ENCODE data around the gene FDXR. TPM values are rescaled to one million over a fixed set of nuclear protein-coding genes. Genes with fewer than 3 reads are reported as not detected.

Gene FDXR
- total and polyA plus RNA-seq, 12 donors = 159 to 835 (median 444) TPM

DNA sequence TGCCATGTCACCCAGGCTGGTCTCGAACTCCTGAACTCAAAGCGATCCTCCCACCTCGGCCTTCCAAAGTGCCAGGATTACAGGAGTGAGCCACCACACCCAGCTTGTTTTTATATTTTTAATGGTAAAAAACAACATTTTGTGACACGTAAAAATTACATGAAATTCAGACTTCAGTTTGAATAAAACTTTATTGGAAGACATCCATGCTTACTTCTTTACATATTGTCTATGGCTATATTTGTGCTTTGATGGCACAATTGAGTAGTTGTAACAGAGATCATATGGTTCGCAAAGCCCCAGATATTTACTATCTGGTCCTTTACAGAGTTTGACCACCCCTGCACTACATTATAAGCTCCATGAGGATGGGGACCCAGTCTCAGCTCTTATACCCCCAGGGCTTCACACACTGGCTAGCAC is 1.8 kb upstream of the FDXR start:
- H3K4me3 ChIP-seq = no peak overlapping the region
- peak overlapping the region in 2 of 5 donors; percentile 94 for H3K27ac ChIP-seq
- H3K27me3 ChIP-seq = no peaks in the 10 kb centered on the region
- 94 to 97% (median 95%) methylated on average over 5 of the region's 5 CpGs for WGBS, 4 donors
- H3K4me1 ChIP-seq (replicated peaks in 1 of 2) = peaks cover 36 to 44% of the 10 kb centered on the region in 2 donors
- no peak for DNase-seq
- intact Hi-C loops (cut with DNase I) = no loop called here
- H3K36me3 ChIP-seq (replicated peaks in 1 of 2) = no peaks in the 10 kb centered on the region
- no peaks in the 10 kb centered on the region for H3K9me3 ChIP-seq (replicated peaks in 1 of 3)
- TF ChIP-seq POLR2A (IDR thresholded peaks at IDR 0.05) = no peak
- TF ChIP-seq, protein P1, sequence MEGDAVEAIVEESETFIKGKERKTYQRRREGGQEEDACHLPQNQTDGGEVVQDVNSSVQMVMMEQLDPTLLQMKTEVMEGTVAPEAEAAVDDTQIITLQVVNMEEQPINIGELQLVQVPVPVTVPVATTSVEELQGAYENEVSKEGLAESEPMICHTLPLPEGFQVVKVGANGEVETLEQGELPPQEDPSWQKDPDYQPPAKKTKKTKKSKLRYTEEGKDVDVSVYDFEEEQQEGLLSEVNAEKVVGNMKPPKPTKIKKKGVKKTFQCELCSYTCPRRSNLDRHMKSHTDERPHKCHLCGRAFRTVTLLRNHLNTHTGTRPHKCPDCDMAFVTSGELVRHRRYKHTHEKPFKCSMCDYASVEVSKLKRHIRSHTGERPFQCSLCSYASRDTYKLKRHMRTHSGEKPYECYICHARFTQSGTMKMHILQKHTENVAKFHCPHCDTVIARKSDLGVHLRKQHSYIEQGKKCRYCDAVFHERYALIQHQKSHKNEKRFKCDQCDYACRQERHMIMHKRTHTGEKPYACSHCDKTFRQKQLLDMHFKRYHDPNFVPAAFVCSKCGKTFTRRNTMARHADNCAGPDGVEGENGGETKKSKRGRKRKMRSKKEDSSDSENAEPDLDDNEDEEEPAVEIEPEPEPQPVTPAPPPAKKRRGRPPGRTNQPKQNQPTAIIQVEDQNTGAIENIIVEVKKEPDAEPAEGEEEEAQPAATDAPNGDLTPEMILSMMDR (IDR thresholded peaks at IDR 0.05) = no peak

DNA sequence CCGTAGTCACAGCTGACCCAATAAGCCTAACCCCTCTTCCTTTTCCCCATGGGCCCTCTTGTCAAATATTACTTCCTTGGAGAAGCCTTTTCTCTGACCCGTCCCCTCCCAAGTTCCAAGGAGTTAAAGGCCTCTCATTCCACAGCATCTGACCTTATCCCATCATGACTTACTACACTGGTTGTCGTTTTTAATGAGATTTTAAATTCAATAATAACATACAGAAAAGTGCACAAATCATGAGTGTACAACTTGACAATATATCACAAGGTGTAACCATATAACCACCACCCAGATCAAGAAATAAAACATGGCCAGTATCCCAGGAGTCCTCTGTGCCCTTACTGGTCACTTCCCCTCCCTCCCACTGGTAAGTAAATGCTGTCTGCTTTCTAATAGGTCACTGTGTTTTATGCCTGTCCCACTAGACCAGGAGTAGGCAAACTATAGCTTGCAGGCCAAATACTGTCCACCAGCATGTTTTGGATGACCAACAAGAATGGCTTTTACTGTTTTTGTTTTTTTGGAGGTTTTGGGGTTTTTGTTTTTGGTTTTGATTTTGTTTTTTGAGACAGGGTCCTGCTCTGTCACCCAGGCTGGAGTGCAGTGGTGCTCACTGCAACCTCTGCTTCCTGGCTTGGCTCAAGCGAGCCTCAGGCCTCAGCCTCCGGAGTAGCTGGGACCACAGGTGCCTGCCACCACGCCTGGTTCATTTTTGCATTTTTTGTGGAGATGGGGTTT is 1.2 kb upstream of the FDXR start:
- H3K27ac ChIP-seq = peak overlapping the region; percentile 88 to 94 (median 94)
- intact Hi-C loops (cut with DNase I) = no loop called here
- no peaks in the 10 kb centered on the region for H3K27me3 ChIP-seq
- peaks cover 42 to 49% of the 10 kb centered on the region in 2 donors for H3K4me1 ChIP-seq (replicated peaks in 1 of 2)
- TF ChIP-seq, protein P1 (IDR thresholded peaks at IDR 0.05) = no peak
- no peak for TF ChIP-seq POLR2A (IDR thresholded peaks at IDR 0.05)
- H3K4me3 ChIP-seq = peak overlapping the region in 2 of 4 donors; percentile 31 to 58
- no peaks in the 10 kb centered on the region for H3K9me3 ChIP-seq (replicated peaks in 1 of 3)
- no peak for DNase-seq
- no peaks in the 10 kb centered on the region for H3K36me3 ChIP-seq (replicated peaks in 1 of 2)
- WGBS, 4 donors = 57 to 63% (median 60%) methylated on average over 6 of the region's 6 CpGs

DNA sequence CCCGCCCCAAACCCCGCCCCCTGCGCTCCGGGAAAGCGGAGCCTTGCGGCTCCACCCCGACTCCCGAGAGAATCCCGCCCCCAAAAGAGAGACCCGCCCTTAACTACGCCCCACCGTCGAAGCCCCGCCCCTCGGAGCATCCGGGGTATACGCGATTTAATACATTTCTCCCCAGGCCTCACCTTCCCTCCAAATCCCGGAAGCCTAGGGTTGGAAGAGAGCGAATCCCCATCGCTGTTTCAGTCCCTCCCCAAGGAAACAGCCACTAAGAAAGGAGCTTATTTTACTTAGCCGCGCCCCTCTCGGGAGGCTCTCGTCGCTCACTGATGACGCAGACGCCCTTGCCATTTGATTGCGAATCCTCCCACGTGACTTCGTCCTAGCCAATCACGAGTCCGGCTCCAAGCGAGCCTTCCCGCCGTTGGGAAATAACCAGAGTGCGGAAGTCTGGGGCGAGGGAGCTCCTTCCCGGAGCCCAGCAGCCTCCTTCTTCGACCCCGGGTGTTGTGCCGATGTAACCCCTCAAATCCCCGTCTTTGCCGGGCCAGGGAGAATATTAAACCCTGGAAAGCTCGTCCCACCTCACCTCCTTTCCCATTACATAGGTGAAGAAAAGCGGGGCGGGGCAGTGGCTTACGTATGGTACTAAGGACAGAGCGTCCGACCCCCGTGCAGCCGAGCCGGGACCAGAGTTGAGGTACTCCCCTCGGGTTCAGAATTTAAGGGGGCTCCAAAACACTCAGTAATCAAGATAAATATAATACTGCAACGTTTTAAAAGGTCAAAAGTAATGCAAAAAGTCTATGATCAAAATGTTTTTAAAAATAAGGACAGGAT is 461 bp upstream of the FDXR start:
- peak overlapping the region in 3 of 4 donors; percentile 31 to 68 (median 46) for H3K4me3 ChIP-seq
- no peaks in the 10 kb centered on the region for H3K36me3 ChIP-seq (replicated peaks in 1 of 2)
- peaks cover 49 to 57% of the 10 kb centered on the region in 2 donors for H3K4me1 ChIP-seq (replicated peaks in 1 of 2)
- intact Hi-C loops (cut with DNase I) = no loop called here
- peak; percentile 96 for TF ChIP-seq POLR2A (IDR thresholded peaks at IDR 0.05)
- TF ChIP-seq, protein P1 (IDR thresholded peaks at IDR 0.05) = no peak
- DNase-seq = peak; percentile 99 to 100 (median 100)
- peak overlapping the region; percentile 88 to 94 (median 94) for H3K27ac ChIP-seq
- 0 to 1% (median 1%) methylated on average over 37 to 55 of the region's 55 CpGs for WGBS, 4 donors
- no peaks in the 10 kb centered on the region for H3K9me3 ChIP-seq (replicated peaks in 1 of 3)
- H3K27me3 ChIP-seq = no peaks in the 10 kb centered on the region

Measured in adrenal gland (tissue), 12 donors.